ENCODE data around the gene C1orf50. TPM values are rescaled to one million over a fixed set of nuclear protein-coding genes. Genes with fewer than 3 reads are reported as not detected.
A peak's percentile ranks its signal among the peaks of the same experiment; 100 is the strongest.

The C1orf50 gene
- total RNA-seq, 1 experiment from 2014 or later, result 7.7 TPM

- Histone ChIP-seq H4K91ac (ENCODE audit: insufficient read length, low read depth, low read length) (no peak within 1 kb of the TSS), H2BK20ac (ENCODE audit: low read depth, low read length, poor library complexity, severe bottlenecking) (no peak within 1 kb of the TSS), H2BK120ac (ENCODE audit: low read depth, low read length, poor library complexity, severe bottlenecking) (no peak within 1 kb of the TSS), H2BK15ac (ENCODE audit: low read depth, low read length) (no peak within 1 kb of the TSS), H2BK5ac (ENCODE audit: insufficient read length, low read length) (no peak within 1 kb of the TSS), H4K8ac (replicated peaks; ENCODE audit: insufficient read length, low read depth, low read length) (no peak within 1 kb of the TSS), H3K9ac (ENCODE audit: extremely low read depth, insufficient read length, low read length) (no peak within 1 kb of the TSS), H3K9me3 (ENCODE audit: control insufficient read depth, low read depth, low read length) (no peaks in the 10 kb centered on the region), H3K18ac (ENCODE audit: insufficient read length, low read depth, low read length) (no peak within 1 kb of the TSS), H3K4me1 (ENCODE audit: insufficient read depth, low read length) (no peaks in the 10 kb centered on the region; the same call in 1 of the 2 replicates), H3K23me2 (ENCODE audit: insufficient read length, low read depth, low read length, poor library complexity, severe bottlenecking) (no peaks in the 10 kb centered on the region), H3K4ac (ENCODE audit: low read depth, low read length) (no peak within 1 kb of the TSS), H4K5ac (ENCODE audit: insufficient read length, low read depth, low read length) (no peak within 1 kb of the TSS), H3K27ac (ENCODE audit: insufficient read length, low read depth, low read length) (no peak within 1 kb of the TSS), H2AK5ac (ENCODE audit: insufficient read length, low read length) (no peak within 1 kb of the TSS), H3K56ac (ENCODE audit: insufficient read length, low read depth, low read length) (no peak within 1 kb of the TSS), H2BK12ac (ENCODE audit: insufficient read length, low read depth, low read length) (no peak within 1 kb of the TSS), H4K20me1 (ENCODE audit: control insufficient read depth, insufficient read depth, insufficient read length) (no peaks in the 10 kb centered on the region), H2AFZ (ENCODE audit: low read length) (no peak within 1 kb of the TSS), H3K14ac (ENCODE audit: insufficient read depth, low read length) (peak within 1 kb of the TSS; percentile 74; the same call in 1 of the 2 replicates), H3K23ac (ENCODE audit: insufficient read length, low read depth, low read length) (no peak within 1 kb of the TSS), H3K27me3 (ENCODE audit: insufficient read depth, low read length) (no peaks in the 10 kb centered on the region), H3K79me1 (ENCODE audit: insufficient read depth, low read depth, low read length, poor library complexity, severe bottlenecking) (no peaks in the 10 kb centered on the region), H3T11ph (ENCODE audit: low read length) (no peak within 1 kb of the TSS), H3K79me2 (ENCODE audit: insufficient read depth, low read length) (no peaks in the 10 kb centered on the region), H3K4me2 (ENCODE audit: insufficient read depth, insufficient read length, low read length) (peak within 1 kb of the TSS; percentile 29)
- peak; percentile 97 for DNase-seq
- peak within 1 kb of the TSS; percentile 21 to 89 (median 87); a peak in 5 of 7 replicates for H3K27ac Mint-ChIP-seq
- no peak for TF ChIP-seq CTCF (conservative IDR thresholded peaks at IDR 0.05)
- H3K4me3 Mint-ChIP-seq, result peak within 1 kb of the TSS; percentile 47 to 64
- H3K27me3 Mint-ChIP-seq (ENCODE audit: low read depth), result no peaks in the 10 kb centered on the region; the same call in none of the 2 replicates
- no peaks in the 10 kb centered on the region for H3K9me3 Mint-ChIP-seq
- peaks cover 43 to 51% of the 10 kb centered on the region in 2 experiments for H3K4me1 Mint-ChIP-seq
- no CpG with 5 or more reads among the region's 27 CpGs for WGBS (ENCODE audit: extremely low coverage, insufficient read length, low lambda C conversion rate)
- H3K36me3 Mint-ChIP-seq (ENCODE audit: insufficient read depth in 1 of 3, low read depth in 3 of 3), result no peaks in the 10 kb centered on the region
Measured at GRCh38 chr1:42739753-42740700, 27.0 kb upstream of the C1orf50 start, which contains the start of gene CLDN19. Gene CLDN19 (minus strand): TSS chr1:42740236. CDS start chr1:42740063, 173 bp downstream.
